ENCODE data around the gene MBD3. TPM values are rescaled to one million over a fixed set of nuclear protein-coding genes. Genes with fewer than 3 reads are reported as not detected.
"Not testable (repeated sequence)": the region's sequence is repeated elsewhere in the genome, so short reads cannot be mapped to it uniquely, and the experiment has no call there.

Gene MBD3
- total RNA-seq, 4 donors from 2014 or later = 53.8 to 75.9 (median 64.5) TPM

DNA sequence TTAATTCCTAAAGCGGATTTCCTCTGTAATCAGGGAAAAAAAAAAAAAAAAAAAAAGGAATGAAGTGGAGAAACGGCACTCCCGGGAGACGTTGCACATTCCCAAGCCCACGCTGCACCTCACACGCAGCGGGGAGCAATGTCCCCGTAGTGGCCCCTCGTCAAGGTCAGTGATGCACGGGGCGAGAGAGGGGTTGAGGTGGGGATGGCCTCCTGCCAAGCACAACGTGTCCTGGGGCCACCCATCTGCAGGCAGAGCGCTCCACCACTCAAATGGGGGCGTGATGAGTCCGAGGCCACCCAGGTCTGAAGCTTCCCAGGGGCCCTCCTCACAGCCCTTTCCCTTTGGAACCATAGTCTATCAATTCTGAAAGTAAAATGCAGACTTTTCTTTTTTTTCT is 53.7 kb downstream of the MBD3 start:
- intact Hi-C loops (cut with DNase I; ENCODE audit: low total_unique reads) = no loop called here
- no peak for TF ChIP-seq POLR2A (IDR thresholded peaks at IDR 0.05)
- TF ChIP-seq, protein P1, sequence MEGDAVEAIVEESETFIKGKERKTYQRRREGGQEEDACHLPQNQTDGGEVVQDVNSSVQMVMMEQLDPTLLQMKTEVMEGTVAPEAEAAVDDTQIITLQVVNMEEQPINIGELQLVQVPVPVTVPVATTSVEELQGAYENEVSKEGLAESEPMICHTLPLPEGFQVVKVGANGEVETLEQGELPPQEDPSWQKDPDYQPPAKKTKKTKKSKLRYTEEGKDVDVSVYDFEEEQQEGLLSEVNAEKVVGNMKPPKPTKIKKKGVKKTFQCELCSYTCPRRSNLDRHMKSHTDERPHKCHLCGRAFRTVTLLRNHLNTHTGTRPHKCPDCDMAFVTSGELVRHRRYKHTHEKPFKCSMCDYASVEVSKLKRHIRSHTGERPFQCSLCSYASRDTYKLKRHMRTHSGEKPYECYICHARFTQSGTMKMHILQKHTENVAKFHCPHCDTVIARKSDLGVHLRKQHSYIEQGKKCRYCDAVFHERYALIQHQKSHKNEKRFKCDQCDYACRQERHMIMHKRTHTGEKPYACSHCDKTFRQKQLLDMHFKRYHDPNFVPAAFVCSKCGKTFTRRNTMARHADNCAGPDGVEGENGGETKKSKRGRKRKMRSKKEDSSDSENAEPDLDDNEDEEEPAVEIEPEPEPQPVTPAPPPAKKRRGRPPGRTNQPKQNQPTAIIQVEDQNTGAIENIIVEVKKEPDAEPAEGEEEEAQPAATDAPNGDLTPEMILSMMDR (IDR thresholded peaks at IDR 0.05) = no peak
- no peak for DNase-seq
- H3K4me3 ChIP-seq = no peak overlapping the region
- H3K27ac ChIP-seq = no peak overlapping the region
- H3K36me3 ChIP-seq = no peaks in the 10 kb centered on the region
- no peaks in the 10 kb centered on the region for H3K9me3 ChIP-seq
- no peaks in the 10 kb centered on the region for H3K27me3 ChIP-seq
- H3K4me1 ChIP-seq = peaks cover 0 to 5% of the 10 kb centered on the region in 2 donors

DNA sequence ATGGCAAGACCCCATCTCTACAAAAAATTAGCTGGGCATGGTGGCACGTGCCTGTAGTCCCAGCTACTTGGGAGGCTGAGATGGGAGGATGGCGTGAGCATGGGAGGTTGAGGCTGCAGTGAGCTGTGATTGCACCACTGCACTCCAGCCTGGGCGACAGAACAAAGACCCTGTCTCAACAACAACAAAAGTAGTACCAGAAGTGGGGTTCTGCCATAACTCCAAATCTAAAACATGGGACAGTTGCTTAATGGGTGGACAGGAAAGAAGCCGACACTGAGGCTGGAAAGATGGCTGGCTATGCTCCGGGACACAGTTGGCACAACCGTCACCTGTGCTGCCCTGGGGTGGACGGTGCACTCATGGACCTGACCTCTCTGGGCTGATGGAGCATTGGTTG is 57.0 kb downstream of the MBD3 start:
- H3K27me3 ChIP-seq; H3K4me3 ChIP-seq; H3K36me3 ChIP-seq; H3K27ac ChIP-seq; H3K4me1 ChIP-seq; DNase-seq; intact Hi-C loops (cut with DNase I; ENCODE audit: low total_unique reads); H3K9me3 ChIP-seq: not testable (repeated sequence)

DNA sequence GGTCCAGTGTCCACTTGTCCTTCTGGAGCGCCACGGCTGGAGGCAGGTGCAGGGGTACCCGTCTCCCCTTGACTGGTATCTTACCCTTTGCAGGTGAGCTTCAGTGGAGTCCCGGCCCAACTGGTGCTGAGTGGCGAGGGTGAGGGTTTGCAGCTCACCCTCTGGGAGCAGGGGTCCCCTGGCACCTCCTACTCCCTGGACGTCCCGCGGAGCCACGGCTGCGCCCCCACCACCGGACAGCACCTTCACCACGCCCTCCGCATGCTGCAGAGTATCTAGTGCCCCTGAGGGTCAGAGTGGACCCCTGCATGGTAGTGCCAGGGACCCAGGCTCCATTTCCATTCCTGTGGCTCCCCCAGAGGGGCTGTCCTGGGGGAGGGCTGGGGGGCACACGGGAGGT is 57.7 kb downstream of the MBD3 start:
- no peak for TF ChIP-seq POLR2A (IDR thresholded peaks at IDR 0.05)
- TF ChIP-seq, protein P1 (IDR thresholded peaks at IDR 0.05) = no peak
- intact Hi-C loops (cut with DNase I; ENCODE audit: low total_unique reads) = no loop called here
- H3K27me3 ChIP-seq = no peaks in the 10 kb centered on the region
- DNase-seq = no peak
- no peaks in the 10 kb centered on the region for H3K9me3 ChIP-seq
- no peak overlapping the region for H3K4me3 ChIP-seq
- H3K36me3 ChIP-seq = no peaks in the 10 kb centered on the region
- peaks cover 0 to 5% of the 10 kb centered on the region in 2 donors for H3K4me1 ChIP-seq
- no peak overlapping the region for H3K27ac ChIP-seq

DNA sequence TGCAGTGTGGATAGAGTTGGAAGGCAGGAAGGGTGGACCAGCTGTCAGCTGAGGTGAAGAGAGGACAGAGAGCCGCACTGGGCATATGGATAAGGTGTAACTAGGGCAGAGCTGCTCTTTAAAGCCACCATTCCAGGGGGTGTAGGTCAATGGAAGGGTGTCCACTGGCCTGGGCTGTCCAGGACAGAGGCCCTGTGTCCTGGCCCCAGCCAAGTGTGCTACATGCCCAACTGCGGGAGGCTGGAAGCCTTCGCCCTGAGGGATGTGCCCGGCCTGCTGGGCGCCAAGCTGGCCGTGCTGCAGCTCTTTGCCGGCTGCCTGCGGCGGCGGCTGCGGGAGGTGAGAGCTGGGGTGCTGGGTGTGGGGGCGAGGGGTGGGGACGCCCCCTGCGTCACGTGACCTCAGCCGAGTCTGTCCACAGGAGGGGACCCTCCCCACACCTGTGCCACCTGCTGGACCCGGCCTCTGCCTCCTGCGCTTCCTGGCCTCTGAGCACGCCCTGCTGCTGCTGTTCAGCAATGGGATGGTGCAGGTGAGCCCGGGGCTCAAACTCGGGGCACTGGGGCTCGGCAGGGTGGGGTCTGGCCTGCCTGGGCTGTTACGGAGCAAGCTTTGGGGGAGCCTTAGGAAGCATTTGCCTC is 59.0 kb downstream of the MBD3 start:
- no peak overlapping the region for H3K27ac ChIP-seq
- H3K4me1 ChIP-seq = peaks cover 0 to under 1% of the 10 kb centered on the region in 2 donors
- no peaks in the 10 kb centered on the region for H3K36me3 ChIP-seq
- no peaks in the 10 kb centered on the region for H3K27me3 ChIP-seq
- no peak overlapping the region for H3K4me3 ChIP-seq
- intact Hi-C loops (cut with DNase I; ENCODE audit: low total_unique reads) = no loop called here
- TF ChIP-seq POLR2A (IDR thresholded peaks at IDR 0.05) = no peak
- TF ChIP-seq, protein P1 (IDR thresholded peaks at IDR 0.05) = no peak
- H3K9me3 ChIP-seq = no peaks in the 10 kb centered on the region
- no peak for DNase-seq

DNA sequence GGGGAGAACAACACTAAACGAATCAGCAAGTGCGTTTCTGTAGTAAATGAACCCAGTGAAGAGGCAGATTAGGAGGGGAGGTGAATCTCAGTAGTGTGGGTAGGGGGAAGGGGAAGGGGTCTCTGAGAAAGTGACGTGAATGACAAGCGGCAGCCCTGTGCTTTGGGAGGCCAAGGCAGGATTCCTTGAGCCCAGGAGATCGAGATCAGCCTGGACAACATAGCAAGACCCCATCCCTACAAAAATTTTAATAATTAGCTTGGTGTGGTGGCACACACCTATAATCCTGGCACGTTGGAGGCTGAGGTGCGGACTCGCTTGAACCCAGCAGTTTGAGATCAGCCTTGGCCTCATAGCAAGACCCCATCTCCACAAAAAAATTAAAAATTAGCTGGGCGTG is 60.7 kb downstream of the MBD3 start:
- no peak for DNase-seq
- Histone ChIP-seq H3K27me3 (no peaks in the 10 kb centered on the region), H3K4me1 (no peaks in the 10 kb centered on the region), H3K36me3 (no peaks in the 10 kb centered on the region), H3K4me3 (no peak overlapping the region), H3K27ac (no peak overlapping the region), H3K9me3 (no peaks in the 10 kb centered on the region)
- TF ChIP-seq, protein P1 (IDR thresholded peaks at IDR 0.05) = no peak
- no peak for TF ChIP-seq POLR2A (IDR thresholded peaks at IDR 0.05)
- intact Hi-C loops (cut with DNase I; ENCODE audit: low total_unique reads) = no loop called here

DNA sequence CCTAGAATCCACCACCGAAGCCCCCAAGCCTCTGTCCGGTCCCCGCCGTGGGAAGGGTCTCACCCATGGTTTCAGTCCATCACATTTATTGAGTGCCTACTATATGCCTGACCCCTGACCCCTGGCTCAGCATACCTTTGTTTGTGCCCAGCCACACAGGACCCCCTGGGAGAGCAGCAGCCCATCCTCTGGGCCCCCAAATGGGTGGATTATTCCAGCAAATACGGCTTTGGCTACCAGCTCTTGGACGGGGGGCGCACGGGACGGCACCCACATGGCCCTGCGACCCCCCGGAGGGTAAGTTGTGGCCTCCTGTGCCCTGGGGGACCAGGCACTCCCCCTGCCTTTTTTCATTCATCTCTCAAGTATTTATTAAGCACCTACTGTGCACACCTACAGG is 61.1 kb downstream of the MBD3 start:
- Histone ChIP-seq H3K27me3 (no peaks in the 10 kb centered on the region), H3K27ac (no peak overlapping the region), H3K4me3 (no peak overlapping the region), H3K9me3 (no peaks in the 10 kb centered on the region), H3K36me3 (no peaks in the 10 kb centered on the region), H3K4me1 (no peaks in the 10 kb centered on the region)
- TF ChIP-seq, protein P1 (IDR thresholded peaks at IDR 0.05) = no peak
- no peak for TF ChIP-seq POLR2A (IDR thresholded peaks at IDR 0.05)
- no peak for DNase-seq
- intact Hi-C loops (cut with DNase I; ENCODE audit: low total_unique reads) = no loop called here

DNA sequence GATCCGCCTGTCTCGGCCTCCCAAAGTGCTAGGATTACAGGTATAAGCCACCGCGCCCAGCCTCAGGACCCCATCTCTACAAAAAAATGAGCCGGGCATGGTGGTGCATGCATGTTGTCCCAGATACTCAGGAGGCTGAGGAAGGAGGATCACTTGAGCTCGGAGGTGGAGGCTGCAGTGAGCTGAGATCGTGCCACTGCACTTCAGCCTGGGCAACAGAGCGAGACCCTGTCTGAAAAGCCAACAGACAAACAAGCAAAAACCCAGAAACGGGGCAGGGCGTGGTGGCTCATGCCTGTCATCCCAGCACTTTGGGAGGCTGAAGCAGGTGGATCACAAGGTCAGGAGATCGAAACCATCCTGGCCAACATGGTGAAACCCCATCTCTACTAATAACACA is 61.8 kb downstream of the MBD3 start:
- H3K4me1 ChIP-seq; intact Hi-C loops (cut with DNase I; ENCODE audit: low total_unique reads); H3K27me3 ChIP-seq; H3K9me3 ChIP-seq; H3K27ac ChIP-seq; H3K36me3 ChIP-seq; H3K4me3 ChIP-seq; DNase-seq: not testable (repeated sequence)

Data from uterus (tissue), 4 donors.